ENCODE measurements around the gene GATA3. TPM values are rescaled to one million over a fixed set of nuclear protein-coding genes. Genes with fewer than 3 reads are reported as not detected.

Gene GATA3
- total RNA-seq, 1 experiment from 2014 or later, result 0.12 TPM

DNA sequence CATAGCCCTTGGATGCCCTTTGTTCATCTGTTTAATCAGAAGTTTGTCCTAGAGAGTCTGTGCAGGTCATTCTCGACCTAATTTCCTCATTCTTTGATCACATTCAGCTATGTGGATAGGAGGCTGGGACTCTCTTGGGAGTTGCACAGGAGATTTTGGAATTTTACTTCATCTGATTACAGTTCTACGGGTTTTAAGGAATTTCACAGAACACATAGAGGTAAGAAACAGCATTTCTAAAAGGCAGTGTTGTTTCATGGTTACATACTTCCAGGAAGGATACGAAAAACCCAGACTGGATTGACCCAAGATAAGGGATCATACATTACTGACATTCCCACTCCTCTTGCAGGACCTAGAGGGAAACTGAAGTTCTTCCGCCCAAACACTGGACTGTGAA is 45.9 kb downstream of the GATA3 start:
- DNase-seq (ENCODE audit: low spot score), result no peak

DNA sequence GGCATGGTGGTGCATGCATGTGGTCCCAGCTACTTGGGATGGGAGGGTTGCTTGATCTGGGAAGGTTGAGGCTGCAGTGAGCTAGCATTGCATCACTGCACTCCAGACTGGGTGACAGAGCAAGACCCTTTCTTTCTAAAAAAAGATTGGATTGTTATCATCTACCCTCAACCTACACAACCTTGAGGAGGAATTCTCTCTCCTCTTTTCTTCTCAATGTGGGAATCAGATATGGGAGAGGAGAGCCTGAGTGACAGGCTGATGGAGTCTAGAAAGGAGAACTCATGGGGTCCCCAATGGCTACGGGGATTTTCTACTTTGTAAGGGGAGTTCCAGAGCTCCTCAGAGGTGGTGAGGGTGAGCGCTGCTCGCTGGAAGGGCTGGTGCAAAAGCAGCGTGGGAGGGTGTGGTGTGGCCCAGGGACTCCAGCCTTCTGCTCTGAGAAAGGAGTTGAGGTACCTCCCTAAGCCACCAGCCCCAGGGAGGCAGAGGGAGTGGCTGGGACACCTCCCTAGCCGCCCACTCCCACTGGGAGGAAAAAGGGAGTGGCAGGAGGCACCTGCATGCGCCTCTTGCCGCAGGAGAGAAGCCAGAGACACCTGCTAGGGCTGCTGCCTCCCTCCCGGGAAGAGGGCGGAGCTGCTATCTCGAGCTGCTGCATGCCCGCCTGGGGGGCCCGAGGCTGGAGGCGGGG is 48.4 kb downstream of the GATA3 start:
- no peak for DNase-seq (ENCODE audit: low spot score)

GRCh38 chr10:8103543-8103942 is 49.1 kb downstream of the GATA3 start:
- DNase-seq (ENCODE audit: low spot score), result no peak

GRCh38 chr10:8104005-8104404 is 49.5 kb downstream of the GATA3 start:
- no peak for DNase-seq (ENCODE audit: low spot score)

DNA sequence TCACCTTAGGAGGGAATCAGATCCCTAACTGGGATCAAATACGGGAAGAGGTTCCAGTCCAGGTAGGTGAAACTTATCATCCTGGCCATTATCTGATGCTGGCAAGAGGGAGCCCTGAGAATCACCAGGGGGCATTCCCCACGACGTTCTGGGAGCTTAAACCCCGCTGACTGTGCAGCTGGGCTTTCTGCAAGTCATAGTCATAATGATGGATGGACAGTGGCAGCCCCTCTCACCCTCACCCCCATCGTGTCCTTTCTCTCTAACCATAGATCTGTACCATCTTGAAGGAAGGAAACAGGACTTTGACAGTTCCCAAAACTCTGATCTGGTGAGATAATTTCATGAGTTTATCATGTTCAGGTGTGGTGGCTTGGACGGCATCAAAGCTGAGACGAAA is 50.2 kb downstream of the GATA3 start:
- DNase-seq (ENCODE audit: low spot score), result no peak

DNA sequence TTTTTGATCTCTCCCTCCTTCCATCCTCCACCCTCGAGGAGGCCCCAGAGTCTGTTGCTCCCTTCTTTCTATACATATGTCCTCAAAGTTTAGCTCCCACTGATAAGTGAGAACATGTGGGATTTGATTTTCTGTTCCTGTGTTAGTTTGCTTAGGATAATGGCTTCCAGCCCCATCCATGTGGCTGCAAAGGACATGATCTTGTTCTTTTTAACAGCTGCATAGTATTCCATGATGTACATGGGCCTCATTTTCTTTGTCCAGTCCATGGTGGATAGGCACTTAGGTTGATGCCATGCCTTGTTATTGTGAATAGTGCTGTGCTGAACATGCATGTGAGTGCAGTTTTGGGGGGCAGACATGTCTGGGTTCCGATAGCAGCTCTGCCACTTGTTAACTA is 51.4 kb downstream of the GATA3 start:
- no peak for DNase-seq (ENCODE audit: low spot score)

GRCh38 chr10:8112230-8112905 is 57.9 kb downstream of the GATA3 start:
- DNase-seq (ENCODE audit: low spot score), result no peak

GRCh38 chr10:8112942-8113442 is 58.5 kb downstream of the GATA3 start:
- no peak for DNase-seq (ENCODE audit: low spot score)

DNA sequence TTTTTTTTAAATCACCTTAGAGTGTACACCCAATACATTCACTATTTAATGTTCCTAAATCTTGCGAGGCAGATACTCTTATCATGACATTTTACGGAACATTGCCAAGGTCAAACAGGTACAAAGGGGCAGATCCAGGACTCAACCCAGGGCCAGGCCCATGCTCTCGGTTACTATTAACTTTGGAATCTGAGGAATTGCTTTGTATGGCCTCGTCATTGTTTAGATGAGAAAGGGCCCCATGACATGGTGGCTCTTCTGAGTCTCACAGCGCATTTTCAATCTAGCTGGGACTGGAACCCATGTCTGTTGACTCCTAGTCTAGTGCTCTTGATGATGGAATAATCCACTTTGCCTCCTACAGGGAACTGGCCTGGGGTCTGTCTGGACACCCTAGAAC is 59.1 kb downstream of the GATA3 start:
- DNase-seq (ENCODE audit: low spot score), result no peak

DNA sequence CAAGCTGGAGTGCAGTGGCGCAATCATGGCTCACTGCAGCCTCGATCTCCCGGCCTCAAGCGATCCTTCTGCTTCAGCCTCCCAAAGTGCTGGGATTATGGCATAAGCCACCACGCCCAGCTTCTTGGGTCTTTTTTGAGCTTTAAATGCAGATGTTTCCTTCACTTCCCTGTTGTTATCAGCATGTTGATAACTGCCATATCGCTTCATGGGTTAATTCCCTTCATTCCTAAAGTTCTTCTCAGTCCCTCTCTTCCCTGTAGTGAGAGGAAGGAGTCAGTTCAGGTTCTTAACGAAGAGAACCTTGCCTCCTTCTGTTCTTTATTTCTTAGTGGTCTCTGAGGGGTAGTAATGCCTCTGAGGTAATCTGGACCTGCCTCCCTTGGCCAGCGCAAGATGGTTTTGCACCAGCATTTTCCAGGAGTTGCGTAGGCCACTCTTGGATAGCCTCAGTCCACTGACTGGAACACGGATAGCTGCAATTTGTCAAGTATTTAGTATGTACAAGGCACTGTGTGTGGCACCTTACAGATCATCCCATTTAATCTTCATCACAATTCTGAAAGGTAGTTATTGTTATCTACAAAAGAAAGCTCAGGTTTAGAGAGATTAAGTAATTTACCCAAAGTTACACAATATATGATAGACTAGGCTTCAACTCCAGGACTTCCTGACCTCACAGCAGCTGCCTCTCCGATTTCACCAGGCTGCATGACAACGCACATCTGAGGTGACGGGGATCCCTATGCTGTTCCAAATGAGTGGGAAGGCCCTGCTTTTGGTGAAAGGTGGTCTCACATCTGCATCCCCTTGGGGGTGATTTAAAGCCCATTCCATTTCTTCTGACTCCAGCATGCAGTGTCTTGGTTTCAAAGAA is 60.5 kb downstream of the GATA3 start:
- no peak for DNase-seq (ENCODE audit: low spot score)

GRCh38 chr10:8115618-8115980 is 61.1 kb downstream of the GATA3 start:
- DNase-seq (ENCODE audit: low spot score), result no peak

- DNase-seq (ENCODE audit: low spot score), result no peak
These were observed 62.0 kb downstream of the GATA3 start for GRCh38 chr10:8116474-8116873.

DNA sequence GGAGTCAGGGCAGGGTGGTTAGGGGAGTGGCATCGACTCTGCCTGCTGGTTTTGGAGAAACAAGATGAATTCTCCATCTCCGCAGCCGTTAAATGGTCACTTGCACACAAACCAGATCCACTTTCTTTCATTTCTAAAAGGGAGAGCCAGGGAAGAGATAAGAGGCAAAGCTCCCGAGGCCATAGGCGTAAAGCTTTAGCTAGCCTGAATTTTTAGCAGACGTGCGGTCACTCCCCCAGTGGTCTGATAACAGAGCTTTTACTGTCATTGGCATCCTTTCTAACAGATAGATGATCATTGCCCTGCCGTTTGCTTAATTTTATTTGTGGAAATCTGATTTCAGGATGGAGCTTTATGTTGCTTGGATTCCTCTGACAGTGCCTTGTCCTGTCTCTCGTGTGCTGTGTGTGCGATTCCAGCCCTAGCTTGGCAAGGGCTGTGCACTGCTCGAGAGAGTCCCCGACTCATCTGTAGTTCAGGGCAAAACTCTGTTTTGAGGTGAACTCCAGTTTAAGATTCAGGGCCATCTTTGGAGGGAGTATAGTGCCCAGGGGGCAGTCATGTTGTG is 62.5 kb downstream of the GATA3 start:
- no peak for DNase-seq (ENCODE audit: low spot score)

DNA sequence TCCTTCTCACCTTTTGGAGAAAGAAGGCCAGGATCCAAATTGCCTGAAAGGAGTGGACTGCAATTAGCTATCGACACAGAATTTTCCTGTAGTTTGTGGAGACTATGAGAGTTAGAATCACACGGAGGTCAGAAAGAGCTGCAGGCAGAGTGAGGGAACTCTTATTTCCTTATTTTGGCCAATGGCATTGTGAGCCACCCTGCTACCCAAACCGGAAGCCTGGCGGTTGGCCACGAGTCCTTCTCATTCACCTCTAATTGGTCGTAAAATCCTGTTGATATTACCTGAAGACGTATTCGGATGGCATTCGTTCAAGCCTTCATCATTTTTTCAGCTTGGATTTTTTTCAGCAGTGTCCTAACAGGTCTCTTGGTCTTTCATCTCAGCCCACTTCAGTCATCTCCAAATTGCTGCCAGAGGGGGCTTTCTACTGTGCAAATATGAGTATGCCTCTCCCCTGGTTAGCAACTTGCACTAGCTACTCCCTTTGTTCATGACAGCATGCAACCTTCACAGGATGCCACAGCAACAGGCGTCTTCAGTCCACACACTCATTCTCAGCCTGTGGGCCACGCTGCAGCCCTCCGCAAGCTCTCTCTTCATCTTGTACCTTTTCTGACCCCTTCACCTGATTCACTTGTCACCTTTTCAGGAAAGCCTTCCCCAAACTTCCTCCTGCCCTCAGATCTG is 66.9 kb downstream of the GATA3 start:
- no peak for DNase-seq (ENCODE audit: low spot score)

- no peak for DNase-seq (ENCODE audit: low spot score)
These were observed 68.3 kb downstream of the GATA3 start for GRCh38 chr10:8122611-8123369.

DNA sequence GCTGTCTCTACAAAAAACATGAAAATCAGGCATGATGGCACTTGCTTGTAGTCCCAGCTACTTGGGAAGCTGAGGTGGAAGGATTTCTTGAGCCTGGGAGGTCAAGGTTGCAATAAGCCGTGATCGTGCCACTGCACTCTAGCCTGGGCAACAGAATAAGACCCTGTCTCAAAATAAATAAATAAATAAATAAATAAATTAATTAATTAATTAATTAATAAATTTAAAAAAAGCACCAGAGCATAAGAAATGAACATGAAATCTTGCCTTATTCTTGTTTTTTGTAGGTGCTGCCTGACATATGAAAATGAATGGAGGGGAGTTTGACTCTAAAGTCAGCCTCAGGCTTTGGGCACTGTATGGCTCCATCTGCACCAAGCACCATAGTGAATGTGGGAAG is 69.9 kb downstream of the GATA3 start:
- DNase-seq (ENCODE audit: low spot score), result no peak

Other genes starting within 250 kb of the GATA3 start
- gene TAF3, start 236.2 kb upstream of the GATA3 start, total RNA-seq (2014; rRNA removed; shearing (Covaris generic)), result 3.3 and 3.6 TPM in 2 replicates

Measured in A172 (cell line).